Liver (tissue), 9 donors: Measurements from ENCODE around the gene ASS1. TPM values are rescaled to one million over a fixed set of nuclear protein-coding genes. Genes with fewer than 3 reads are reported as not detected.

Experiments
- DNase-seq: peaks from one replicate; pipeline ENCODE4 v3.0.0-alpha.2; 2017; ENCODE audit warnings: low spot score
- H3K27ac ChIP-seq, 2 donors: one replicate each; pipeline ENCODE4 v1.7.0; 2013; ENCODE audit warnings: inconsistent platforms in 2 of 2, low read length in 2 of 2, control low read depth in 1 of 2, low read depth in 1 of 2, mild to moderate bottlenecking in 1 of 2
- H3K27me3 ChIP-seq, 4 donors: one replicate each; pipeline versions ENCODE4 v1.6.1 to v1.7.0; 2013; ENCODE audit warnings: low read length in 3 of 4, inconsistent platforms in 1 of 4, mild to moderate bottlenecking in 1 of 4, moderate library complexity in 1 of 4; ENCODE audit not compliant: control insufficient read depth in 4 of 4, insufficient read depth in 4 of 4
- H3K36me3 ChIP-seq, 4 donors: one replicate each; pipeline versions ENCODE4 v1.6.1 to v1.7.0; 2013; ENCODE audit warnings: low read length in 3 of 4, mild to moderate bottlenecking in 3 of 4, low read depth in 1 of 4, moderate library complexity in 1 of 4; ENCODE audit not compliant: control insufficient read depth in 4 of 4, insufficient read depth in 3 of 4
- H3K4me1 ChIP-seq, 4 donors: one replicate each; pipeline versions ENCODE4 v1.6.1 to v1.7.0; 2013; ENCODE audit warnings: low read length in 3 of 4, mild to moderate bottlenecking in 3 of 4, moderate library complexity in 1 of 4; ENCODE audit not compliant: control insufficient read depth in 4 of 4, insufficient read depth in 4 of 4
- H3K4me3 ChIP-seq, 3 donors: one replicate each; pipeline versions ENCODE4 v1.6.1 to v1.7.0; 2013; ENCODE audit warnings: low read length in 3 of 3, control low read depth in 1 of 3, low read depth in 1 of 3, mild to moderate bottlenecking in 1 of 3
- H3K9ac ChIP-seq, 2 donors: one replicate each; pipeline ENCODE4 v1.7.0; 2013; ENCODE audit warnings: low read length in 2 of 2, mild to moderate bottlenecking in 2 of 2, moderate library complexity in 2 of 2, control low read depth in 1 of 2, low read depth in 1 of 2
- H3K9me3 ChIP-seq, 4 donors: one replicate each; pipeline versions ENCODE4 v1.6.1 to v1.7.0; 2013; ENCODE audit warnings: low read length in 3 of 4; ENCODE audit not compliant: control insufficient read depth in 4 of 4
- EGR1 ChIP-seq, 2 donors: IDR thresholded peaks; 2 replicates each; pipeline ENCODE4 v1.6.1; 2016 to 2018; ENCODE audit warnings: antibody characterized with exemption in 2 of 2, low read depth in 2 of 2
- FOXA1 ChIP-seq: IDR thresholded peaks from 2 replicates; pipeline ENCODE4 v1.6.1; 2016; ENCODE audit warnings: antibody characterized with exemption
- FOXA2 ChIP-seq: IDR thresholded peaks from 2 replicates; pipeline ENCODE4 v1.6.1; 2016; ENCODE audit warnings: antibody characterized with exemption
- GABPA ChIP-seq, 2 donors: IDR thresholded peaks in 1 of 2; conservative IDR thresholded peaks in 1 of 2; 2 replicates each; pipeline ENCODE4 v1.6.1; 2016; ENCODE audit warnings: antibody characterized with exemption in 2 of 2, mild to moderate bottlenecking in 1 of 2, moderate library complexity in 1 of 2
- HNF4A ChIP-seq, 2 donors: conservative IDR thresholded peaks; 2 replicates each; pipeline ENCODE4 v1.6.1; 2016; ENCODE audit warnings: antibody characterized with exemption in 2 of 2, mild to moderate bottlenecking in 2 of 2
- HNF4G ChIP-seq: IDR thresholded peaks from 2 replicates; pipeline ENCODE4 v1.6.1; 2016; ENCODE audit warnings: antibody characterized with exemption
- JUND ChIP-seq, 2 donors: IDR thresholded peaks; 2 replicates each; pipeline ENCODE4 v1.6.1; 2016; ENCODE audit warnings: antibody characterized with exemption in 2 of 2
- NR2F2 ChIP-seq: IDR thresholded peaks from 2 replicates; pipeline ENCODE4 v1.6.1; 2016; ENCODE audit warnings: antibody characterized with exemption
- RAD21 ChIP-seq, 2 donors: IDR thresholded peaks; 2 replicates each; pipeline ENCODE4 v1.6.1; 2016; ENCODE audit warnings: antibody characterized with exemption in 2 of 2, mild to moderate bottlenecking in 2 of 2
- RXRA ChIP-seq, 2 donors: IDR thresholded peaks; 2 replicates each; pipeline ENCODE4 v1.6.1; 2017 to 2018; ENCODE audit warnings: antibody characterized with exemption in 2 of 2, mild to moderate bottlenecking in 1 of 2
- SP1 ChIP-seq: IDR thresholded peaks from 2 replicates; pipeline ENCODE4 v1.6.1; 2018; ENCODE audit warnings: antibody characterized with exemption, mild to moderate bottlenecking
- YY1 ChIP-seq: IDR thresholded peaks from 2 replicates; pipeline ENCODE4 v1.6.1; 2016; ENCODE audit warnings: antibody characterized with exemption, mild to moderate bottlenecking
- ZBTB33 ChIP-seq: IDR thresholded peaks from 2 replicates; pipeline ENCODE4 v1.6.1; 2016; ENCODE audit warnings: antibody characterized with exemption
- WGBS: extraction: QIAGEN DNeasy Blood & Tissue Kit; methylation state at CpG from one replicate; pipeline ENCODE4 v1.1.7; 2013; 5-methylcytosine and 5-hydroxymethylcytosine counted together
- polyA plus RNA-seq, 2 donors: library from polyadenylated mRNA; stranded (reverse) in 1 of 2; unstranded in 1 of 2; fragments of 200-250 nt in 1 of 2; fragments of >200 nt in 1 of 2; fragmentation: Nextera tagmentation in 1 of 2; extraction: Ambion mirVana in 1 of 2; gene quantifications; one replicate each; pipeline versions ENCODE4 v1.2.1 to v1.2.3, GENCODE V29; 2013 to 2015
- total RNA-seq, 2 donors: library from RNA; depleted of rRNA; stranded (reverse); fragments of >200 nt; gene quantifications; one replicate each; pipeline ENCODE4 v1.2.3, GENCODE V29; 2014
- TF ChIP-seq, protein P1 (sequence below): fragments of 150-350 bp; IDR thresholded peaks from 2 replicates; pipeline ENCODE4 v1.5.1; 2017; ENCODE audit warnings: improper control_type of control experiment, low read depth, low read length; ENCODE audit not compliant: missing input control
- TF ChIP-seq, protein P2 (sequence below): IDR thresholded peaks from 2 replicates; pipeline ENCODE4 v1.6.1; 2016; ENCODE audit warnings: antibody characterized with exemption
- TF ChIP-seq, protein P3 (sequence below): IDR thresholded peaks from 2 replicates; pipeline ENCODE4 v1.6.1; 2016; ENCODE audit warnings: antibody characterized with exemption, mild to moderate bottlenecking
- donor health status: healthy.
- donor health status: healthy.
- donor health status: healthy.
- donor health status: healthy.
- donor health status: healthy.

Gene ASS1
- total and polyA plus RNA-seq, 4 donors, result 396 to 711 (median 533) TPM

- Histone ChIP-seq H3K9me3 (no peaks in the 10 kb centered on the region), H3K27me3 (no peaks in the 10 kb centered on the region), H3K9ac (no peak overlapping the region), H3K27ac (no peak overlapping the region), H3K4me3 (no peak overlapping the region), H3K36me3 (no peaks in the 10 kb centered on the region), H3K4me1 (peaks cover 0 to 4% (median 1%) of the 10 kb centered on the region in 4 donors)
- DNase-seq, result no peak
- TF ChIP-seq RXRA (IDR thresholded peaks at IDR 0.05) (peak; percentile 11 to 60), YY1 (no peak), SP1 (peak; percentile 36), FOXA1 (no peak), FOXA2 (no peak), HNF4G (no peak), ZBTB33 (no peak), HNF4A (conservative IDR thresholded peaks at IDR 0.05) (peak in 1 of 2 donors; percentile 51)
- TF ChIP-seq, protein P1, sequence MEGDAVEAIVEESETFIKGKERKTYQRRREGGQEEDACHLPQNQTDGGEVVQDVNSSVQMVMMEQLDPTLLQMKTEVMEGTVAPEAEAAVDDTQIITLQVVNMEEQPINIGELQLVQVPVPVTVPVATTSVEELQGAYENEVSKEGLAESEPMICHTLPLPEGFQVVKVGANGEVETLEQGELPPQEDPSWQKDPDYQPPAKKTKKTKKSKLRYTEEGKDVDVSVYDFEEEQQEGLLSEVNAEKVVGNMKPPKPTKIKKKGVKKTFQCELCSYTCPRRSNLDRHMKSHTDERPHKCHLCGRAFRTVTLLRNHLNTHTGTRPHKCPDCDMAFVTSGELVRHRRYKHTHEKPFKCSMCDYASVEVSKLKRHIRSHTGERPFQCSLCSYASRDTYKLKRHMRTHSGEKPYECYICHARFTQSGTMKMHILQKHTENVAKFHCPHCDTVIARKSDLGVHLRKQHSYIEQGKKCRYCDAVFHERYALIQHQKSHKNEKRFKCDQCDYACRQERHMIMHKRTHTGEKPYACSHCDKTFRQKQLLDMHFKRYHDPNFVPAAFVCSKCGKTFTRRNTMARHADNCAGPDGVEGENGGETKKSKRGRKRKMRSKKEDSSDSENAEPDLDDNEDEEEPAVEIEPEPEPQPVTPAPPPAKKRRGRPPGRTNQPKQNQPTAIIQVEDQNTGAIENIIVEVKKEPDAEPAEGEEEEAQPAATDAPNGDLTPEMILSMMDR, result no peak
- TF ChIP-seq, protein P2, sequence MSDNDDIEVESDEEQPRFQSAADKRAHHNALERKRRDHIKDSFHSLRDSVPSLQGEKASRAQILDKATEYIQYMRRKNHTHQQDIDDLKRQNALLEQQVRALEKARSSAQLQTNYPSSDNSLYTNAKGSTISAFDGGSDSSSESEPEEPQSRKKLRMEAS, result no peak
- TF ChIP-seq, protein P3, sequence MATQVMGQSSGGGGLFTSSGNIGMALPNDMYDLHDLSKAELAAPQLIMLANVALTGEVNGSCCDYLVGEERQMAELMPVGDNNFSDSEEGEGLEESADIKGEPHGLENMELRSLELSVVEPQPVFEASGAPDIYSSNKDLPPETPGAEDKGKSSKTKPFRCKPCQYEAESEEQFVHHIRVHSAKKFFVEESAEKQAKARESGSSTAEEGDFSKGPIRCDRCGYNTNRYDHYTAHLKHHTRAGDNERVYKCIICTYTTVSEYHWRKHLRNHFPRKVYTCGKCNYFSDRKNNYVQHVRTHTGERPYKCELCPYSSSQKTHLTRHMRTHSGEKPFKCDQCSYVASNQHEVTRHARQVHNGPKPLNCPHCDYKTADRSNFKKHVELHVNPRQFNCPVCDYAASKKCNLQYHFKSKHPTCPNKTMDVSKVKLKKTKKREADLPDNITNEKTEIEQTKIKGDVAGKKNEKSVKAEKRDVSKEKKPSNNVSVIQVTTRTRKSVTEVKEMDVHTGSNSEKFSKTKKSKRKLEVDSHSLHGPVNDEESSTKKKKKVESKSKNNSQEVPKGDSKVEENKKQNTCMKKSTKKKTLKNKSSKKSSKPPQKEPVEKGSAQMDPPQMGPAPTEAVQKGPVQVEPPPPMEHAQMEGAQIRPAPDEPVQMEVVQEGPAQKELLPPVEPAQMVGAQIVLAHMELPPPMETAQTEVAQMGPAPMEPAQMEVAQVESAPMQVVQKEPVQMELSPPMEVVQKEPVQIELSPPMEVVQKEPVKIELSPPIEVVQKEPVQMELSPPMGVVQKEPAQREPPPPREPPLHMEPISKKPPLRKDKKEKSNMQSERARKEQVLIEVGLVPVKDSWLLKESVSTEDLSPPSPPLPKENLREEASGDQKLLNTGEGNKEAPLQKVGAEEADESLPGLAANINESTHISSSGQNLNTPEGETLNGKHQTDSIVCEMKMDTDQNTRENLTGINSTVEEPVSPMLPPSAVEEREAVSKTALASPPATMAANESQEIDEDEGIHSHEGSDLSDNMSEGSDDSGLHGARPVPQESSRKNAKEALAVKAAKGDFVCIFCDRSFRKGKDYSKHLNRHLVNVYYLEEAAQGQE, result no peak
- 47% methylated on average over 9 of the region's 9 CpGs for WGBS
These were observed 36.7 kb upstream of the ASS1 start for GRCh38 chr9:130407916-130408663.

- Histone ChIP-seq H3K27me3 (no peaks in the 10 kb centered on the region), H3K4me1 (peaks cover 0 to 4% (median 1%) of the 10 kb centered on the region in 4 donors), H3K27ac (no peak overlapping the region), H3K9ac (no peak overlapping the region), H3K36me3 (no peaks in the 10 kb centered on the region), H3K9me3 (no peaks in the 10 kb centered on the region), H3K4me3 (no peak overlapping the region)
- WGBS, result 92% methylated on average over 9 of the region's 9 CpGs
- DNase-seq, result no peak
- no peak for TF ChIP-seq JUND (IDR thresholded peaks at IDR 0.05)
- TF ChIP-seq GABPA (IDR thresholded peaks at IDR 0.05 in 1 of 2, conservative IDR thresholded peaks at IDR 0.05 in 1 of 2), result no peak
- TF ChIP-seq HNF4A (conservative IDR thresholded peaks at IDR 0.05), result no peak
- no peak for TF ChIP-seq SP1
- TF ChIP-seq, protein P1, result no peak
- no peak for TF ChIP-seq RAD21 (IDR thresholded peaks at IDR 0.05)
- no peak for TF ChIP-seq HNF4G
- TF ChIP-seq EGR1 (IDR thresholded peaks at IDR 0.05; ENCODE audit: low read depth in 2 of 2), result no peak
- no peak for TF ChIP-seq ZBTB33
- TF ChIP-seq YY1, result no peak
- no peak for TF ChIP-seq NR2F2
- TF ChIP-seq, protein P2, result no peak
- no peak for TF ChIP-seq FOXA2
These were observed 36.1 kb upstream of the ASS1 start for GRCh38 chr9:130408669-130409068.
